Neural cell (in vitro differentiated cells): Measurements from ENCODE around the gene APOM.

Source experiments
- CTCF ChIP-seq: fragments of 450-650 bp; IDR thresholded peaks from 2 replicates; pipeline ENCODE4 v1.5.1; 2014; ENCODE audit warnings: antibody characterized with exemption, mild to moderate bottlenecking, moderate library complexity; ENCODE audit not compliant: poor library complexity, severe bottlenecking
- EZH2 ChIP-seq: fragments of 200-600, 300-800 bp; shearing (Covaris generic), sonication (generic); IDR thresholded peaks from 2 replicates; pipeline ENCODE4 v1.6.1; 2014; ENCODE audit warnings: antibody characterized with exemption, low read length, borderline replicate concordance, mild to moderate bottlenecking; ENCODE audit not compliant: insufficient read depth, poor library complexity, severe bottlenecking
- MXI1 ChIP-seq: fragments of 450-650 bp; conservative IDR thresholded peaks from 2 replicates; pipeline ENCODE4 v1.6.1; 2014; ENCODE audit warnings: antibody characterized with exemption, mild to moderate bottlenecking; ENCODE audit not compliant: poor library complexity, severe bottlenecking
- POLR2AphosphoS5 ChIP-seq: IDR thresholded peaks from 2 replicates; pipeline ENCODE4 v1.6.1; 2012
- REST ChIP-seq: IDR thresholded peaks from 2 replicates; pipeline ENCODE4 v1.6.1; 2012; ENCODE audit warnings: borderline replicate concordance
- SMC3 ChIP-seq: fragments of 450-650 bp; conservative IDR thresholded peaks from 2 replicates; pipeline ENCODE4 v1.6.1; 2014; ENCODE audit warnings: antibody characterized with exemption, mild to moderate bottlenecking, moderate library complexity; ENCODE audit not compliant: poor library complexity

DNA sequence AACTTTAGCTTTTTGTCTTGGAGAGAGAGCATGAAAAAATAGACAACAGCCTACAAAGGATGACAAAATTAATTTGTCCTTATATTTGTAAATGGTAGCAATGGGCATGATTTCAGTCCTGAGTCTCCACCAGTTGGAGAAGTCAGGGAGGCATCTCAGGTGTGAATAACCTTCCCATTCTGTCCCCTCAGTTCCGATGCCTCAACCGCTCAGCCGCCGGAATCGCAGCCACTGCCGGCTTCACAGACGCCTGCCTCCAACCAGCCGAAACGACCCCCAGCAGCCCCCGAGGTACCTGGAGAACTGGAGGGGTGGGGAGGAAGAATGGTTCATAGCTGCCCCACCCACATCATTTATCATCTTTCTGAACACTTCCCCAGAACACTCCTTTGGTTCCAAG is 31.6 kb upstream of the APOM start:
- TF ChIP-seq POLR2AphosphoS5 (no peak), CTCF (no peak), EZH2 (no peak), REST (no peak), MXI1 (no peak), SMC3 (no peak)
